NOMO-1 treated with DMSO at 0.1 percent for 48 hours (cell line): ENCODE results near the gene WDR1.
A peak's percentile ranks its signal among the peaks of the same experiment; 100 is the strongest.

Source experiments
- DNase-seq: peaks from one replicate; lab custom pipeline; 2025; ENCODE audit not compliant: unreplicated experiment; lab: John Stamatoyannopoulos, UW

The WDR1 gene

DNA sequence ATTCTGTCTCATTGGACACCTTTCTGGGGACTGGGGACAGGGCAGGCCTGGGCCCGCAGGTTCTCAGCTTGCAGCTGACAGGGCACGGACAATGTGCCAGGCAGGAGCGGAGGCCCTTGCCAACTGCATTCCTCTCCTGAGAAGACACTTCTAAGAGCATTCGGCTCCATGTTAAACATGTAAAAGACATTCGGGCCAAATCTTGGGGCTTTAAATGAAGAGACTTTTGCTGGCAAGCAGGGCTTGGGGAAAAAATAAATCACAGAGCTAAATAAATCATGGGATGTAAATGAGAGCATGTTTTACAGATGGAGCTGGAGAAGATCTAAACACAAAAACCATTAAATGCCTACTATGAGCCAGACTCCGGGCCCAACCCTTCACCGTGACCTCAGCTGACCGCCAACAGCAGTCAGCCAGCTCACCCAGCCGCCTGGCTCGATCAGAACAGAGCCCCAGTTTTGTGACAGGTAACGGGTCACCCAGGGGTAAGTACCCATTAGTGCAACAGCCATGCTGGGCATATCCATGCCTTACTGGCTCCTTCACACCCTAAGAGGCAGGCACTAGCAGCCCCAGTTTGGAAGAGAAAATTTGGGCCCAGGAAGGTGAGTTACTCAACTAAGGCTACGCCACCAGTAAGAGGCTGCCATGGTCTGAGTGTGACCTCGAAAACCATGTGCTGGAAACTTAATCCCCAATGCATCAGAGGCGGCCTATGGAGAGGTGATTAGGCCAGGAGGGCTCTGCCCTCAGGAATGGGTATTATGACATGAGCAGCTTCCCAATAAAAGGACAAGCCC is 14.7 kb downstream of the WDR1 start:
- no peak for DNase-seq

DNA sequence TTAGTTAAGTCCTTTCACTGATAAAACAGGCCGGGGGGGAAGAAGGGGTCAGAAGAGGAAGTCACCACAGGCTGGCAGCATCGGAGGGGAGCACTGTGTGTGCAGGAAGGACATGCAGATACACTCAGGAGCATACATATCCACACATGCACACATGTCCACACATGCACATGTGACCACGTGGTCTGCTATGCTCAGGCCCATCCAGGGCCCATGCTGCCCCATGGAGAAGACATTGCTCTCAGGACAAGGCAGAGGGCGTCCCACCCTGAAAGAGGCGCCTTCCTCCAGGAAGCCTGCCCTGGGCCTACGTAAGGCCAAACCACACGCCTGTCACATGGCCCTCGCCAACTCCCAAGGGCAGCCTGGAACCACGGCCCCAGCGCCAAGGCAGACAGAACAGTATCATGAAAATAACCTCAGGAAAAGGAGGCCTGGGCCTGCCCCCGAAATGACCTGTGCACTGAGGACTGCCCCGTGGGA is 15.8 kb downstream of the WDR1 start:
- no peak for DNase-seq

DNA sequence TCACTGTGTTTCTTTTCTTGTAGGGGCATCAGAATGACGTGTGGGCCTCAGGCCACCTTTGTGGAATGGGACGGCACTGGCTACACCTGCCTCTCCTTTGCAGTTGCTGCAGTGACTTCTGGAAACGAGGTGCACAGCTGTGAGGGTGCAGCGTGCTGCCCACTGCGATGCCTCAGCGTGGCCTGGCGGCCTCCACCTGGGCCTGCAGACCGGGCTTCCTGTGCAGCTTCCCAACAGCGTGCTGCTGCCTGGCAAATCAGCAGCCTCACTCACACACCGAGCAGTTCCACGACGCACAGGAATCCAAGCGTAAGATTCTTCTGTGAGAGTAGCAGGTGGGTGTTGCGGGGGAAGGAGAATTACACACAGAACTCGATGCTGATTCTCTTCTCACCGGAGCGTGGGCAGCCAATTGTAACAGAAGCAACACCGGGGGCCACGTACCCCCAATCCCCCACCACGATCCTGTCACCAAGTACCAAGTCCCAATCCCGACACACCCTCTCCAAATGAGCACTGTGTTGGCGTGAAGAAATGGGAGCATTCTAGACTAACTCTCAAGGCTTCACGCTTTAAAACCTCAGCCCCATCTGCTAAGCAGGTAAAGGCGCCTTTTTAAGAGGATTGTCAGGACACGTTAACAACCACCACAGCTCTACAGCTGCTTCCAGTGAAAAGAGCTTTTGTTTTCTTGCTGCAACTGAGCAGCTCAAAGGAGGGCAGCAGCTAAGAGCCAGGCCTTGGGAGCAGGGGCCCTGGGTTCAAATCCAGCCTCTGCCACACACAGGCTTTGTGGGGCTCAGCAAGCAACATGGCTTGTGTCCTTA is 16.9 kb downstream of the WDR1 start:
- no peak for DNase-seq

DNA sequence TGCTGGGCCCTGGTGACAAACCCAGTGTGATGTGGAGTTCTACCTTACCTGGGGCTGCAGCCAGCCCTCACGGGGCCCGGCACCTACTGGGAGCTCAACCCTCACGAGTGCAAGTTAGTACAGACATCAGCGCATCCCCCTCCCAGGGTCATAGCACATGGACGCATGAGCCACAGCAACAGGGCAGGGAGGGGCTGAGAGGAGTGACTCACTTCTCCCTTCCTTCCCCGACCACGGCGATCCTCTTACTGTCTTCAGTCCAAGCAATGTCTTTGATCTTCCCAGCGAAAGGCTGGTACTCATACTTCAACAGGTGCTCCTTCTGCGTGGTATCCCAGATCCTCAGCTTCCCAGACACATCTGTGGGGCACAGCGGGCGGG is 17.8 kb downstream of the WDR1 start:
- no peak for DNase-seq

DNA sequence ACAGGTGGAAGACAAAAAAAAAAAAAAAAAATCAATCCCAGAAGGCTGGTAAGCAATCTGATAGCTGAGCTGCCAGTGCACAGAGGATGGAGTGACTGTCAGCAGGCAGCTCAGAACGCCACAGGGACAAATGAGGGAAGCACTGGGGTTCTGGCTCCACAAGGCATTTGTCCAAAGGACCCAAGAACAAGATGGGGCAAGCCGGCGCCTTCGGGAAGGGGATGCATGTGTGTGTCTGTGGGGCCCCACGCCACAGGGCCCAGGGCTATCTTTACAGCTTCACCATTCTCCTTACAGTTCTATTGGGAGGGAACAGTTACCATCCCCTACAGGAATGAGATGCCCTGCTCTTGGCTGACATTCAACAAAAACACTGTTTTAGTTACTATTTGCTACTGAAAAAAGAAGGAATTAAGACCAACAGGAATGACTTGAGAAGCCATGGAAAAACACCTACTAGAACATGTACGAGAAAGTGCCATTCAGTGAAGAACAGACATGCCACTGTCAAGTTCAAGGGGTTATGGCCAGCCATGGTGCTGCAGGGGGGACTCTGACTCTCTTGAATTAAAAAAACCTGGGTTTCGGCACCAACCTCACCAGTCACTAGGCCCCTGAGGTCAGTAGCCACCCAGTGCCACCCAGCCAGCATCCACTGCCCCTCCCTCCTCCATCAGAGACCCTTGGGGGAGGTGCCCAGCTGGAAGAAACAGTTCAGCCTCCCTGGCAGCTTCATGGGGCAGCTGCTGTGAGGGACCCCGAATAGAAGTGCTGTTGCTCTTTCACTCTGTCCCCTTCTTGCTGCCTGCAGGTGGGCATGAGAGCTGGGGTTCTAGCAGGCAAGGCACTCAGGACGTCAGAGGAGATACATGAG is 18.5 kb downstream of the WDR1 start:
- no peak for DNase-seq

DNA sequence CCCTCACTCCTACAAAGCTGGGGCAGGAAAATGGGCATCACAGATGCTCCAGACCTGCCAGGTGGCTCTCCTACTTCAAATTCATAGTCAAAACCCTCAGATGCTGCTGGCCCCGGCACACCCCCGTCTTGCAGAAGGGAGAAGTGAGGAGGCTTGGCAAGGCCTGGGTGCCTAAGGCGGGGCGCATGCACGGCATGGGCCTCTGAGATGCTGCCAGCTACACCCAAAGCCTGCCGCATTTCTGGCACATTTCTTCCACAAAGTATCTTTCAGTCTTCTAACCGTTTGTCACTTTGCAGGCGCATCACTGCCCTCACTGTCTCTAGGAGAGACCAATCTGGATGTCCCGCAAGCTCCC is 19.6 kb downstream of the WDR1 start:
- no peak for DNase-seq

DNA sequence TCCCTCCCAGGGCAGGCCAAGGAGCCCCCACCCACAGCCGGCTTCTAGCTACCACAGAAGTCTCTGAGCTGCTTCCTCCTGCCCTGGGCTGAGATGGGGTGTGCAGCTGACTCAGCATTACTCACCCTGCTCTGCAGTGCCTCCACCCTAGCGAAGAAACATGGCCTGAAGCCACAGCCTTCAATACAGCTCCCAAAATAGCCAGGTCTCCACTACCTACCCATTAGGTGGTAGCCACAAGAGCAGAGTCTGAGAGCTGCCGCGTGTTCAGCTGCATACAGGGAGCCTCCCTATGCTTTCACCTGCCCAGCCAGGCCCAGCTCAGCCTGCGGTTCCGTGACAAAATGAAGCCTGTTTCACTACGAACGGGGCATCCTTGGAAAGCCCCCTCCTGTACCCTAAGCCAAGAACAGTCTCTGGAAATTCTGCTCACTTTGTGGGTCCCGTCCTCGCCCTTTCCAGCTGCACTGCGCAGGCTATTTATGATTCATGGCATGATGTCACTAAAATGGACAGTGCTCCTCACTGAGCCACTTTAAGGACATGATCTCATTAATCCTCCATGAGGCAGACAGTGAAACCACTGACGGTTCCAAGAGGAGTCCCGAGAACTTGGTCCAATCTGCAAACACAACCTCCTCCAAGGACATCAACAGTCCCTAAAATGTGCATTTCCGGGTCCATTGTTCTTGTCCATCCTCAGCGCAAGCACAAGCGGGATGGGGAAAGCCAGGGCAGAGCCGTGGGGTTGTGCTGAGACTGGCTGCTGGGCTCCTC is 20.2 kb downstream of the WDR1 start:
- DNase-seq, result peak; percentile 13

DNA sequence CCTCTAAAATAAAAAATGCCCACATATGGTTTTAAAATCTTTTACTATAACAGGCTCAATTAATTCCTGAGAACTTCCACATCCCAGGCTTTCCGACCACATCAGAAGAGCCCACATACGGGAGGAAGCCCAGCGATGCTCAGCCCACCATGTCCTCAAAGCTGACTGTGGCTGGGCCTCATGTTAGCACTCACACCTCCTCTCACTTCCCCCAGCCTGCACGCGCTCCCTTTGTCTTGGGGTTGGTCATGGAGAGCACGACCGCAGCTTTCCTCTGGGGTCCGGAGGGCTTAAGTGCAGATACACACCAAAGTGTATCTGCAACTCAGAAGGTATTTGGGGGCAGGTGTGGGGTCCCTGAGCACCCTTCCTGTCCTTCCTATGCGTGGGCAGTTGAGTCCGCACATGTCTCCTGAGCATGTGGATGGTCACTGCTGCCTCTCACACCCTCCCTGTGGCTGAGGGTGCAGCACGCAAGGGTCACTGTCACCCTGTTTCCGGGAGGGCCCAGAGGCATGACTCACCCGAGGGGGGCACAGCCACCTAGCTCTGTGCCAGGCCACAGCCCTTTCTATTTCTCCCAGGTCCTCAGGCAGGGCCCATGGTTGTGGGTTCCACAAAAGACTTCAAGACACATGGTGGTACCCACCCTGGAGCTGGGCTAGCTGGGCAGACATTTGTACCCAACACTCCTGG is 21.2 kb downstream of the WDR1 start:
- DNase-seq, result no peak

DNA sequence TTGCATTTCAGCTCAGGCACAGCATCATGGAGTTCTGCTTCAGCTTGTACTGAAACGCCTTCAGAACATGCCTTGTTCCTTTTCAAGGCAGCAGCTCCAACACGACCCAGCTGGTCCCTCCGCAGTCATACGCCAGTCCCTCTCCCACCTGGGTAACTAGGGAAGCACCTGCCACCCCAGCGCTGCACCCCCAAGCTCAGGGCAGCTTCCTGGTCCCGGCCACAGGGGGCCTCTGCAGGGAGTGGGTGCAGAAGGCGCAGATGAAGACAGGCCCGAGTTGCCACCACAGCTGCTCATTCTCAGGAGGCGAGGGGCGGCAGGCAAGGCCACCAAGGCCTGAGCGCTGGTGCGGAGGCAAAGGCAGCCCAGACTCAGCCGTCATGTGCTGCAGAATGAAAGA is 21.8 kb downstream of the WDR1 start:
- DNase-seq, result no peak

DNA sequence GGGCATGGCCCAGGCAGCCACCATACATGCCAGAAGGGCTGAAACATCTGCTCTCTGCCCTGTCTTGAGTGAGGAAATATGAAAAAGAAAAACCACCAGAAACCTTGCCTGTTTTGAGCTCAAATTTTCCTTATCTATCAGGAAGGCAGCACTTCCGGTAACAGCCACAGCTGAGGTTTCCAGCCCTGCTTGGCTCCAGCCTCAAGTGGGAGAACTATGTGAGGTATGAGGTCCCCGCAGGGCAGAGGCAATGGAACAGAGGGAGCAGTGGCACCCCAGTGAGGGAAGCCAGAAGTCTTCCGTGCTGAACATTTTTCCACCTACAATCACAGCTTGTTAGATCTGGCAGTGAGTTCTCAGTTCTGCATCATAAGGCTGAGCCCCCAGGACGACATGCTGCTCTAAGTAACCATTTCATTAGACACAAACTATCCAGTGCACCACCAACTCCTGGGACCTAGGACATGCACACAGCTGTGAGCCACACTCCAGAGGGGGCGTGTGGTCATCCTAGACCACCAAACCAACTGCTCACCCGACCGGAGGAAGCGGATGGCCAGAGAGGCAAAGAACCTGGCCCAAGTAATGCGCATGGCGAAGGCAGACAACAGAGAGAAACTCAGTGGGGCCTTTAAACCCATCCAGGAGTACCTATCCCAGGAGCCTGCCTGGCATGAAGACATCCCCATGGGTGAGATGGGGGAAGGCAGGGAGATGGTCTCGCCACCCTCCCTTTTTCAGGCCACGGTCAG is 22.6 kb downstream of the WDR1 start:
- DNase-seq, result no peak

DNA sequence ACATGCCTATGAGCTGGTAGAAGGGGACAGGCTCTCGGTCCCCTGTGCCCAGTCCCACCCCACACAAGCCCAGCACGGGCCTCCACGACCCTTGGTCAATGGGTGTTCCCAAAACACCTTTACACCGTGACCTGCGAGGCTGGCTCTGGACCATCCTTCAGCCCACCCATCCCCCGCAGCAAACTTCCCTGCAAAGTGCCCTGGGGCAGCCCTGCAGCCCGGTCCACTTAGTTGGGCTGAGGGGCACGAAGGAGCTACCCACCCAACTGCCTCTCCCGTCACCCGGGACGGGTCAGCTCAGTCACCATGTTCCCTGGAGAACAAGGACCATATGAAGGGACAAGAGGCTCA is 23.4 kb downstream of the WDR1 start:
- DNase-seq, result no peak

DNA sequence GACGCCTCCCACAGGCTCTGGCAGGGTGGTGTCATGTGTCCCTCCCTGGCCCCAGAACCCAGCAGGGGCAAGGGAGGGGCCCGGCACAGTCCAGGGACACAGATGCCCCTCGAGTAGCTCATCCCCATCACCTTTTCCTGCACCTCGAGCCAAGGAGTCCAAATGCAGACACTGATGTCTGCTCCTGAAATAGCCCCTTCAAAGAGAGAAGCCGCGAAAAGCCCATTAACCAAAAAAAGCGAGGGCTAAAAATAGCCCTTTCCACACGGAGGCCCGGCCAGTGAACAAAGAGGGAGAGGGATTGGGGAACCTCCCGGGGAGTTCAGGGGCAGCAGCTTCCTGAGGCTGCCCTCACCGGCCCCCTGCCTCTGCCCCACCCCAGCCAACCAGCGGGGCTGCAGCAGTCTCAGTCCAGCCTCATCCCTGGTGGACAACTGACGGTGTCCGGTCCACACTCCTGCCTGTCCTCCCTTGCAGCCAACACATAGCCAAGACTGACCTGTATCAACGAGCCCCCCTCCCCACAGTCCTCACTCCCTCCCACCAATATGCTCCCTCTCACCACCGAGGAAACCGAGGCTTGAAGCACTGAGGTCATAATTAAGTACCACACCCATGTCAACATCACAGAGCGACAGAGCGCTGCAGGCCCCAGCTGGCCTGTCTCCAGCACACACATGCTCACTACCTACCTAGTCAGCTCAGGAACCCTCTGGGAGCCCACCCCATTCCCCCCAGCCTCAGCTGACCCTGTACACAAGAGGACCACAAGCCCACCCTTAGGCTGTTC is 23.9 kb downstream of the WDR1 start:
- no peak for DNase-seq

DNA sequence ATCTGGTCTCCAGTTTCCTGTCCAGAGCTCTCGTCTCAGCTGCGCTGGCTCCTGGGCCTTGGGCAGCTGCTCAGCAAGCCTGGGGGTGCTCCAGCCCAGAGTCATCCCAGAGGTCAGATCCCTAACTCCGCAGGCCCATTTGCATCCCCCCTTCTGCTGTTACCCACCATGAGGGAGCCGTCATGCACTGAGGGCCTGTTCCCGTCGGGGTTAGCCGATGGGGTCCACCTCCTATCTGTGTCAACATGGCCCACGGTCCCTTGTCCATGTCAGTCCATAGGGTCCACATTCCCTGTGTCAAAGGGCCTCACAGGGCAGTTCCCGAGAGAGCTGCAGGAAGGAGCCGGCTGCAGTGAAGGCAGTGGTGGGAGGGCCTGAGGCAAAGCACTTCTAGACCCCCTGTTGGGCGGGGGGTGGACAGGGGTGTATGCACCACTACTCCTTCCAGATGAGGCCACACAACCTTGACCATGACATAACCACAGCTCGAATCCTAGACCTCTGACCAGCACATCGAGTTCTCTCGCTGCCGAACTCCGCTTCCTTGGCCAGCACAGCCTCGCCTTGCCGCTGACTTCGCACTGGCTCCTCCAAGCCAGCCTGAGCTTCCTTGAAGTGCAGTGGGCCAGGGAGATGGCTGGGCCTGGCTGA is 24.9 kb downstream of the WDR1 start:
- no peak for DNase-seq

DNA sequence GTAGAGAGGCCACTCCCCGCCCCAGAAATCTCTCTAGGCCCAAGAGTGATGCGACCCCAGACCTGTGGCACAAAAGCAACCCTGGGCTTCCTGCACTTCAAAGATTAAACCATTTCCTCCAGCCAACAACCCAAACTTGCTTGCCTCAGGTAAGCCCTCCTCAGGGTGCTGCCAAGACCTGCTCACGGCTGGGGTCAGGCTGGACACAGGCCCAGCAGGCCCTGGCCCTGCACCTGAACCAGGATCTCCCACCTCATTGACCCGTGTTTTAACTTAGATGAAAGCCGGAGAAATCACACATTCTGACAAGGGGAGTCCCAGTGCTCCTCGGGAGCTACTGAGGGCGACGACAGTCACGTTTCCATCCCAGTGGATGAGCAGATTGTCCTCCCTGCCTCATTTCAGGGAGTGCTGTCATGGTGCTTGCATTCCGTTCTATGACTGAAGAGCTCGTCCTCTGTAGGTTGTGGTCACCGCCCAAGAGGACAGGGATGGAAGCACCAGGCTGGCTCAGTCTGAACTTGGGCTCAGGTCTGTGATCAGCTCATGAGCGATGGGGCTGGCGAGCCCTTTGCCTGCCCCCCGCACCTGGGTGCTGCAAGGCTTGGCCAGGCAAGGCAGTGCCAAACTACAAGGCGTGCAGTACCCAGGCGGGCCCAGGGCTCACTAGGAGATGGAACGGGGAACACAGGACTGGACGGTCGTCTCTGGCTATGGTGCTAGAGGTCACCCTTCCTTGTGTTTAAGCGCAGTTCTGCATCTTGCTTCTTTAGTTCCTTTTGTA is 25.9 kb downstream of the WDR1 start:
- no peak for DNase-seq

DNA sequence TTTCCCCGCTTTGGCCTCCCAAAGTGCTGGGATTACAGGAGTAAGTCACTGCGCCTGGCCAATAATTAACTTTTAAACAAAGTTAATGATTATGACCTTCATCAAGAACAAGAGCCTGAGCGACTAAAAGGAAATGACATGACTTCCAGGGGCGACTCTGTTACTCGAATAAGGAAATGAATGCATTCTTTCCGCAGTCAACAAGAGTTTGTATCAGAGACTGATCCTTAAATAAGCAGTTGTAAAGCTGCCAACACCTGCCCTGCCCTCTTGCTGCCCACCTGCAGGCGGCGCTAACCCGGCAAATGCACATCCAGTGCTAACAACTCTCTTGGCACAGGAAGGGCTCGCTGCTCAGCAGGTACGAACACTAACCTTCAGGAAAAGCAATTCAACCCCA is 27.3 kb downstream of the WDR1 start:
- no peak for DNase-seq

DNA sequence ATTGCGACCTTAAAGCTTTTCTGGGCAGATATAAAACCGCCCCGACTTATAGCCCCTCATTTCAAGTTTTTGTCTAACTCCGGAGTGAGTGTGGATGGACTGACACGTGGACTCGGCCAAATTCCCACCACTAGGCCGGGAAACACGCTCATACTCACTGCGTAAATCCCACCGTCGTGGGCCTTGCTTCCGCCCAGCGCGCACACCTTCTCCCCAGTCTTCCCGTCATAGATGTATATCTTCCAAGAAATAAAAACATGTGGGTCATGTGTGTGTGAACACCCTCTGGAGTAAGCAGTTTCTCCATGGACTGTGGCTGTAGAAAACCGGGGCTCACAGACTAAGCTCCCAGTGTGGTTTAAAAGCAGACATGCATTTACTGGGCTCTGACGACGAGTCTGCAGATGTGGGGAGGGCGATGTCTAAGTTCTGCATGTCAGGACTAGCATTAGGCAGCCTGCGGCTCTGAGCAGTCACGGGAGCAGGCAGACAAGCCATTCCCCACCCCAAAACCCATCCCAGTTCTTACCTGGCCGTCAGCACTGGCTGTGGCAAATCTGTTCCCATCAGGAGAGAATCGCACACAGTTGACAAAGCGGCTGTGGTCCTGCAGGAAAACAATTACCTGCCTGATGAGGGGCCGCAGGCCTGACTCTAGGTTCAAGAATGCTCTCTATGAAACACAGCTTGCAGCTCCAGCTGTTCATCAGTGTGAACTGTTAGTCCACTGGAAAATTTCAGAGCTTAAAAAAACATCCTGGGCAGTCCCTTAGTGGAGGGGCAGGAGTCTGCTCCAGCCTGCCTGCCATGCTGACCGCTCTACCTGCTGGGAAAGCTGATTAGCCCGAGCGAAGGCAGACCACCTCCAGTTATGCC is 28.2 kb downstream of the WDR1 start:
- DNase-seq, result no peak
